Colonic mucosa (tissue), 4 donors: Measurements from ENCODE around the gene AQP7. TPM values are rescaled to one million over a fixed set of nuclear protein-coding genes. Genes with fewer than 3 reads are reported as not detected.
"Not testable (repeated sequence)": the region's sequence is repeated elsewhere in the genome, so short reads cannot be mapped to it uniquely, and the experiment has no call there.

Source experiments
- DNase-seq: peaks from one replicate; pipeline ENCODE4 v3.0.0-alpha.2; 2020
- H3K27ac ChIP-seq: fragments of 200-600 bp; one replicate; pipeline ENCODE4 v1.8.0; 2021
- H3K27me3 ChIP-seq: fragments of 200-600 bp; one replicate; pipeline ENCODE4 v1.8.0; 2021
- H3K36me3 ChIP-seq: fragments of 200-600 bp; one replicate; pipeline ENCODE4 v1.8.0; 2021
- H3K4me1 ChIP-seq: fragments of 200-600 bp; one replicate; pipeline ENCODE4 v1.8.0; 2021; ENCODE audit warnings: mild to moderate bottlenecking
- H3K4me3 ChIP-seq: fragments of 200-600 bp; one replicate; pipeline ENCODE4 v1.8.0; 2021
- H3K9ac ChIP-seq, 2 donors: one replicate each; pipeline ENCODE4 v1.7.0; 2013; ENCODE audit warnings: control low read depth in 2 of 2, low read depth in 2 of 2, low read length in 2 of 2
- H3K9me3 ChIP-seq: fragments of 200-600 bp; one replicate; pipeline ENCODE4 v1.8.0; 2021
- CTCF ChIP-seq: fragments of 200-600 bp; IDR thresholded peaks from one replicate; pipeline ENCODE4 v1.8.0; 2022; ENCODE audit warnings: antibody characterized with exemption, mild to moderate bottlenecking
- intact Hi-C: fragments of 100-400 bp; cut with DNase I; formaldehyde crosslinking; loops from one replicate; pipeline ENCODE4 v1.14.1; 2022
- total RNA-seq, 2 donors: library from RNA; stranded (reverse); fragmentation: NEBNext Ultra II Directional in 1 of 2; extraction: Animal tissue kit (Norgen Biotek cat#: 25700) in 1 of 2; gene quantifications; one replicate each; pipeline ENCODE4 v1.2.1, GENCODE V29; 2021
- donor health status: healthy.
- donor health status: DM: no; HTN: no; CAD: no.
- donor health status: DM: no; HTN: no; CAD: no.

AQP7 gene
- total RNA-seq, 2 donors from 2014 or later = 7.4 to 12.5 TPM

- H3K27ac ChIP-seq, H3K9me3 ChIP-seq, H3K4me1 ChIP-seq, H3K27me3 ChIP-seq, H3K4me3 ChIP-seq, intact Hi-C loops, H3K36me3 ChIP-seq: not testable (repeated sequence)
- H3K9ac ChIP-seq = peak overlapping the region in 1 of 2 donors; percentile 19
- DNase-seq = peak; percentile 85
Measured at GRCh38 chr9:33395159-33395879, 7.0 kb downstream of the AQP7 start.

- H3K27ac ChIP-seq, H3K36me3 ChIP-seq, DNase-seq, H3K4me3 ChIP-seq, H3K4me1 ChIP-seq, H3K9me3 ChIP-seq, intact Hi-C loops, H3K27me3 ChIP-seq, H3K9ac ChIP-seq: not testable (repeated sequence)
Measured at GRCh38 chr9:33393986-33394385, 8.4 kb downstream of the AQP7 start.

- intact Hi-C loops = no loop called here
- H3K9me3 ChIP-seq = no peaks in the 10 kb centered on the region
- H3K27ac ChIP-seq = no peak overlapping the region
- no peaks in the 10 kb centered on the region for H3K4me1 ChIP-seq
- H3K9ac ChIP-seq = no peak overlapping the region
- no peak for TF ChIP-seq CTCF
- no peaks in the 10 kb centered on the region for H3K36me3 ChIP-seq
- no peaks in the 10 kb centered on the region for H3K27me3 ChIP-seq
- H3K4me3 ChIP-seq = no peak overlapping the region
- no peak for DNase-seq
Measured at GRCh38 chr9:33393581-33393980, 8.8 kb downstream of the AQP7 start.

- intact Hi-C loops, H3K9me3 ChIP-seq, H3K27me3 ChIP-seq, H3K4me1 ChIP-seq, H3K27ac ChIP-seq, H3K36me3 ChIP-seq, H3K4me3 ChIP-seq, H3K9ac ChIP-seq: not testable (repeated sequence)
- peak; percentile 58 for DNase-seq
Measured at GRCh38 chr9:33392591-33393021, 9.8 kb downstream of the AQP7 start.

GRCh38 chr9:33391111-33391771 lies 11.1 kb downstream of the AQP7 start:
- intact Hi-C loops, H3K9ac ChIP-seq: not testable (repeated sequence)
- DNase-seq = peak; percentile 81

GRCh38 chr9:33388110-33388994 lies 14.0 kb downstream of the AQP7 start:
- TF ChIP-seq CTCF = no peak
- Histone ChIP-seq H3K27me3 (no peaks in the 10 kb centered on the region), H3K9me3 (no peaks in the 10 kb centered on the region), H3K4me3 (no peak overlapping the region), H3K27ac (no peak overlapping the region), H3K36me3 (no peaks in the 10 kb centered on the region), H3K9ac (no peak overlapping the region), H3K4me1 (no peaks in the 10 kb centered on the region)
- no peak for DNase-seq
- intact Hi-C loops = no loop called here

More at GRCh38 chr9:33391111-33391771, 11.1 kb downstream of the AQP7 start:
- H3K9me3 ChIP-seq, H3K4me1 ChIP-seq, H3K36me3 ChIP-seq, H3K4me3 ChIP-seq, H3K27me3 ChIP-seq: not testable (repeated sequence)
- H3K27ac ChIP-seq = peak overlapping the region; percentile 62

GRCh38 chr9:33386998-33387397 lies 15.4 kb downstream of the AQP7 start:
- intact Hi-C loops, H3K9ac ChIP-seq, H3K4me3 ChIP-seq, H3K4me1 ChIP-seq, H3K9me3 ChIP-seq, H3K27me3 ChIP-seq, H3K36me3 ChIP-seq, DNase-seq, H3K27ac ChIP-seq: not testable (repeated sequence)

- DNase-seq, H3K4me1 ChIP-seq, H3K27ac ChIP-seq, H3K4me3 ChIP-seq, H3K27me3 ChIP-seq, H3K9ac ChIP-seq, H3K9me3 ChIP-seq, H3K36me3 ChIP-seq, intact Hi-C loops: not testable (repeated sequence)
Measured at GRCh38 chr9:33386641-33386996, 15.7 kb downstream of the AQP7 start.

GRCh38 chr9:33385979-33386640 lies 16.3 kb downstream of the AQP7 start:
- H3K4me1 ChIP-seq, H3K9ac ChIP-seq, DNase-seq, intact Hi-C loops, H3K4me3 ChIP-seq, H3K9me3 ChIP-seq, H3K36me3 ChIP-seq, H3K27me3 ChIP-seq, H3K27ac ChIP-seq: not testable (repeated sequence)

GRCh38 chr9:33385536-33385935 lies 16.8 kb downstream of the AQP7 start:
- H3K9ac ChIP-seq, H3K4me3 ChIP-seq, H3K27me3 ChIP-seq, H3K36me3 ChIP-seq, H3K4me1 ChIP-seq, DNase-seq, H3K9me3 ChIP-seq, H3K27ac ChIP-seq, intact Hi-C loops: not testable (repeated sequence)

- H3K4me1 ChIP-seq, H3K36me3 ChIP-seq, H3K9ac ChIP-seq, H3K4me3 ChIP-seq, H3K27me3 ChIP-seq, H3K27ac ChIP-seq, intact Hi-C loops, H3K9me3 ChIP-seq, DNase-seq: not testable (repeated sequence)
Measured at GRCh38 chr9:33383396-33383795, 19.0 kb downstream of the AQP7 start.
